GM12878 (cell line): ENCODE data around the gene TUB. TPM values are rescaled to one million over a fixed set of nuclear protein-coding genes. Genes with fewer than 3 reads are reported as not detected.

Experiments used
- ATAC-seq: fragments of 200-7000 bp; cut with Tn5 transposase; 3 replicates; pipeline ENCODE4 v1.9.1; 2020; ENCODE audit warnings: mild to moderate bottlenecking, moderate library complexity
- BruUV-seq: library from RNA; stranded (reverse); fragments of 400-500 nt; replicated peaks from 2 replicates; lab custom pipeline; 2021; lab: Mats Ljungman, UMichigan
- CTCF ChIA-PET: fragments of 300-600 bp; sonication (Branson Sonifier 250); formaldehyde crosslinking; extraction: SDS; loops from one replicate; lab custom pipeline; 2021; ENCODE audit warnings: inconsistent platforms; lab: Yijun Ruan, JAX
- POLR2A ChIA-PET: fragments of 350-600 bp; formaldehyde crosslinking; extraction: SDS; loops from one replicate; lab custom pipeline; 2021; ENCODE audit warnings: inconsistent platforms; lab: Charles Lee
- RAD21 ChIA-PET: fragments of 300-600 bp; sonication (Branson Sonifier 250); formaldehyde crosslinking; loops from one replicate; lab custom pipeline; 2023; ENCODE audit warnings: antibody characterized with exemption; ENCODE audit not compliant: unreplicated experiment; lab: Charles Lee
- SMC1A ChIA-PET: fragments of 300-600 bp; sonication (Branson Sonifier 250); formaldehyde crosslinking; loops from one replicate; lab custom pipeline; 2023; ENCODE audit not compliant: unreplicated experiment, uncharacterized antibody; lab: Charles Lee
- DNase-seq: peaks from one replicate; pipeline ENCODE4 v3.0.0-alpha.2; 2011; ENCODE audit warnings: low read depth, low spot score
- FAIRE-seq: peaks from 3 replicates; lab custom pipeline; 2011; peaks lifted over from hg19 to GRCh38; lab: Jason Lieb, UNC
- H2AFZ ChIP-seq: 2 replicates; pipeline ENCODE4 v1.6.0; 2011; ENCODE audit warnings: low read depth, low read length, control low read depth; ENCODE audit not compliant: control insufficient read depth
- H3K27ac ChIP-seq: 2 replicates; pipeline ENCODE4 v1.5.1; 2011; ENCODE audit warnings: control low read depth; ENCODE audit not compliant: control insufficient read depth, insufficient read depth
- H3K27me3 ChIP-seq, 2 experiments: replicated peaks in 1 of 2; 2 replicates each; pipeline versions ENCODE4 v1.6.0 to v1.6.1; 2011; ENCODE audit warnings: low read length in 1 of 2; ENCODE audit not compliant: control insufficient read depth in 2 of 2, insufficient read depth in 2 of 2
- H3K36me3 ChIP-seq, 2 experiments: 2 replicates each; pipeline ENCODE4 v1.5.1; 2011; ENCODE audit warnings: low read length in 1 of 2; ENCODE audit not compliant: control insufficient read depth in 2 of 2, insufficient read depth in 2 of 2
- H3K4me1 ChIP-seq: 2 replicates; pipeline ENCODE4 v1.6.1; 2011; ENCODE audit warnings: mild to moderate bottlenecking, low read length, moderate library complexity, mixed read lengths; ENCODE audit not compliant: control insufficient read depth, insufficient read depth
- H3K4me2 ChIP-seq: 2 replicates; pipeline ENCODE4 v1.6.0; 2011; ENCODE audit warnings: control low read depth; ENCODE audit not compliant: control insufficient read depth, insufficient read depth
- H3K4me3 ChIP-seq: fragments of 200-600 bp; sonication (generic); 2 replicates; pipeline ENCODE4 v1.5.1; 2016
- H3K79me2 ChIP-seq: 2 replicates; pipeline ENCODE4 v1.6.0; 2011; ENCODE audit warnings: low read length; ENCODE audit not compliant: control insufficient read depth, insufficient read depth
- H3K9ac ChIP-seq: 2 replicates; pipeline ENCODE4 v1.8.0; 2011; ENCODE audit warnings: low read length, control low read depth, mixed read lengths; ENCODE audit not compliant: control insufficient read depth, insufficient read depth
- H3K9me3 ChIP-seq: replicated peaks from 3 replicates; pipeline ENCODE4 v1.5.1; 2011; ENCODE audit warnings: mild to moderate bottlenecking, low read length; ENCODE audit not compliant: control insufficient read depth, insufficient read depth
- H4K20me1 ChIP-seq: 2 replicates; pipeline ENCODE4 v1.6.0; 2011; ENCODE audit not compliant: control insufficient read depth, insufficient read depth
- ASH2L ChIP-seq: fragments of 300-600, 200-600 bp; sonication (generic); IDR thresholded peaks from 2 replicates; pipeline ENCODE4 v1.6.1; 2017; ENCODE audit warnings: low read depth, mild to moderate bottlenecking, borderline replicate concordance
- CBFB ChIP-seq: IDR thresholded peaks from 2 replicates; pipeline ENCODE4 v1.6.1; 2016; ENCODE audit warnings: antibody characterized with exemption, low read depth
- KAT2A ChIP-seq: conservative IDR thresholded peaks from 2 replicates; pipeline ENCODE4 v1.6.1; 2011; ENCODE audit warnings: low read depth, low read length; ENCODE audit not compliant: control insufficient read depth
- NRF1 ChIP-seq: conservative IDR thresholded peaks from 2 replicates; pipeline ENCODE4 v1.6.1; 2011; ENCODE audit warnings: mild to moderate bottlenecking, low read depth, low read length, improper control_type of control experiment
- SIX5 ChIP-seq: IDR thresholded peaks from 2 replicates; pipeline ENCODE4 v1.6.1; 2011; ENCODE audit warnings: mild to moderate bottlenecking, low read depth, low read length, moderate library complexity; ENCODE audit not compliant: severe bottlenecking
- SMAD5 ChIP-seq: IDR thresholded peaks from 2 replicates; pipeline ENCODE4 v1.6.1; 2016; ENCODE audit warnings: antibody characterized with exemption, low read depth
- SPI1 ChIP-seq: IDR thresholded peaks from 2 replicates; pipeline ENCODE4 v1.6.1; 2011; ENCODE audit warnings: low read depth, mild to moderate bottlenecking, low read length, moderate library complexity, borderline replicate concordance; ENCODE audit not compliant: insufficient read depth
- TAF1 ChIP-seq: IDR thresholded peaks from 2 replicates; pipeline ENCODE4 v1.6.1; 2011; ENCODE audit warnings: mild to moderate bottlenecking, low read depth, low read length, borderline replicate concordance
- ZNF274 ChIP-seq: IDR thresholded peaks from one replicate; pipeline ENCODE4 v1.8.0; 2011; ENCODE audit not compliant: insufficient read length, insufficient read depth
- WGBS: methylation state at CpG from one replicate; pipeline ENCODE4 v1.1.6; 2016; ENCODE audit warnings: low lambda C conversion rate; ENCODE audit not compliant: insufficient replicate concordance, insufficient coverage; ENCODE audit errors: missing lambda C conversion rate; 5-methylcytosine and 5-hydroxymethylcytosine counted together
- in situ Hi-C: fragments of 300-500 bp; cut with MboI; formaldehyde crosslinking; loops from 9 replicates; pipeline ENCODE4 v1.14.3; 2018; ENCODE audit warnings: mixed read lengths
- intact Hi-C: fragments of 100-400 bp; cut with micrococcal nuclease; formaldehyde crosslinking; loops from one replicate; pipeline ENCODE4 v1.14.2; 2022; ENCODE audit not compliant: unreplicated experiment
- polyA plus RNA-seq, 11 experiments: library from polyadenylated mRNA; depleted of rRNA in 4 of 11; unstranded in 6 of 11; stranded (reverse) in 5 of 11; fragments of >200 nt; fragmentation: Nextera tagmentation in 4 of 11; fragmentation: Illumina TruSeq in 1 of 11; extraction: Ambion mirVana in 4 of 11; extraction: Trizol in 1 of 11; gene quantifications; 1 replicate in 1 of 11; 2 replicates in 10 of 11; pipeline versions ENCODE4 v1.2.1 to v1.2.3, GENCODE V29; 2011 to 2016; ENCODE audit warnings: inconsistent platforms in 2 of 11, missing spikeins in 2 of 11, low read depth in 1 of 11
- total RNA-seq, 4 experiments: library from RNA; depleted of rRNA in 3 of 4; stranded (reverse); fragments of >200 nt in 3 of 4; fragmentation: Illumina TruSeq in 1 of 4; extraction: Trizol in 1 of 4; gene quantifications; 2 replicates each; pipeline versions ENCODE4 v1.2.1 to v1.2.3, GENCODE V29; 2013 to 2021
- TF ChIP-seq, protein P1 (sequence below): fragments of 450-650 bp; IDR thresholded peaks from 2 replicates; pipeline ENCODE4 v1.6.1; 2016; ENCODE audit warnings: mild to moderate bottlenecking
- TF ChIP-seq, protein P2 (sequence below): IDR thresholded peaks from 2 replicates; pipeline ENCODE4 v1.6.1; 2012; ENCODE audit warnings: mild to moderate bottlenecking, low read depth, low read length
- TF ChIP-seq, protein P3 (sequence below): IDR thresholded peaks from 2 replicates; pipeline ENCODE4 v1.6.1; 2011; ENCODE audit warnings: low read depth, low read length, improper control_type of control experiment, borderline replicate concordance
- TF ChIP-seq, protein P4 (sequence below): IDR thresholded peaks from 2 replicates; pipeline ENCODE4 v1.6.1; 2011; ENCODE audit warnings: borderline replicate concordance, low read depth, mild to moderate bottlenecking, moderate library complexity, mixed read lengths, low read length; ENCODE audit not compliant: insufficient read depth; ENCODE audit errors: extremely low read length
- TF ChIP-seq, protein P5 (sequence below): IDR thresholded peaks from 2 replicates; pipeline ENCODE4 v1.6.1; 2011; ENCODE audit warnings: borderline replicate concordance, low read depth, mild to moderate bottlenecking, moderate library complexity, low read length; ENCODE audit not compliant: insufficient read depth, poor library complexity, severe bottlenecking

The TUB gene
- total and polyA plus RNA-seq, 10 of the 15 experiments (the other 5 are each of a cell fraction or from before 2014, with no cell fraction given), result 0.01 to 0.06 (median 0.03) TPM; not detected in 6

DNA sequence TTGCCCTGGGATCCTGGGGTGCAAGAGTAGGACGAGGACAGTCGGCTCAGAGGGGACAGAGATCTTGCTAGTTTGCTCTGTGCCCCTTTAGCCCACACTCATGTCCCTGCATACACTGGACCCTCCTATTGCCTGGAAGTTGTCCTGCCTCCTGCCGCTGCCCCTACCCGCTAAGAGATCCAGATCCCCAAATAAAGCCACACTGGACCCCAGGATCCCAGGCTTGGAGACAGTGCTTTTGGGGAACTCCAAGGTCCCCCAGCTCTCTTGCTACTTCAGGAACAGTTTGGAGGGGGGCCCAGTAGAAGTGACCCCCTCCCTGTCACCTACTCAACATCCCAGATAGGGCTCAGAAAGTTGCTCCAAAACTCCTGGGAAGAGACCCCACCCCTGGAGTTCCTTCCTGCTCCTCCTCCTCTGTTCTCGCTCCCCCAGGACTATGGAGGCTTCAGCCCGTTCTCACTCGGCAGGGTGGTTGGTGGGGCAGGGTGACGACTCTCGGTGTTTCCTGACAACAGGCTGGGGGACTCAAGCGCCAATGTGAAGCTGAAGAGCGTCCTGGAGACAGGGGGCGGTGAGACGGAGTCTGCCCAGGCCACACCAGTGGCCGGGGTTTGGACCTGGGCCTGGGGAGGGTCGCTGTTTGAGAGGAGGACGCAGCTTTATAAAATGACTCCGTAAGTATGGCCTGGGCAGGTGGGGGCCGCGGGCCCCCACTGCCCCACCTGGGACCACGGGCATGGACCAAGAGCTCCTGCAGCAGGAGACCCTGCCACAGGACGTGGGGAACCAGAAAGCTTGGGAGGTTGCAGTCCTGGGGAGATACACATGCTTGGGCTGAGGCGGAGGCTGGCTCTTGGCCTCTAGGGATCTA, 19.2 kb upstream of the TUB start:
- no peaks in the 10 kb centered on the region for H4K20me1 ChIP-seq
- no peak overlapping the region for H3K4me3 ChIP-seq
- in situ Hi-C loops (no loop called here), intact Hi-C loops (no loop called here)
- H3K36me3 ChIP-seq, result no peaks in the 10 kb centered on the region
- ChIA-PET CTCF (interaction anchor here (1.4 kb wide), 1 partner anchor 38 kb away, joined by 5 read pairs; no protein-coding TSS in a partner anchor), SMC1A (interaction anchor here (1.5 kb wide), 1 partner anchor 37 kb away, joined by 3 read pairs; no protein-coding TSS in a partner anchor), RAD21 (no interaction called here), POLR2A (no interaction called here)
- no TSS peak for BruUV-seq
- H3K4me1 ChIP-seq, result no peaks in the 10 kb centered on the region
- DNase-seq (no peak), FAIRE-seq (no peak), ATAC-seq (no peak)
- no peak overlapping the region for H3K9ac ChIP-seq
- H3K4me2 ChIP-seq, result no peak overlapping the region
- H3K27ac ChIP-seq, result no peak overlapping the region
- H3K79me2 ChIP-seq, result no peaks in the 10 kb centered on the region
- H2AFZ ChIP-seq, result no peak overlapping the region
- peaks cover 0 to 2% of the 10 kb centered on the region in 2 experiments; a peak in 3 of 4 replicates for H3K27me3 ChIP-seq
- no peaks in the 10 kb centered on the region for H3K9me3 ChIP-seq
- 49% methylated on average over 22 of the region's 22 CpGs for WGBS
- no peak for TF ChIP-seq ASH2L
- TF ChIP-seq, protein P1, sequence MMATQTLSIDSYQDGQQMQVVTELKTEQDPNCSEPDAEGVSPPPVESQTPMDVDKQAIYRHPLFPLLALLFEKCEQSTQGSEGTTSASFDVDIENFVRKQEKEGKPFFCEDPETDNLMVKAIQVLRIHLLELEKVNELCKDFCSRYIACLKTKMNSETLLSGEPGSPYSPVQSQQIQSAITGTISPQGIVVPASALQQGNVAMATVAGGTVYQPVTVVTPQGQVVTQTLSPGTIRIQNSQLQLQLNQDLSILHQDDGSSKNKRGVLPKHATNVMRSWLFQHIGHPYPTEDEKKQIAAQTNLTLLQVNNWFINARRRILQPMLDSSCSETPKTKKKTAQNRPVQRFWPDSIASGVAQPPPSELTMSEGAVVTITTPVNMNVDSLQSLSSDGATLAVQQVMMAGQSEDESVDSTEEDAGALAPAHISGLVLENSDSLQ, result no peak
- no peak for TF ChIP-seq KAT2A
- no peak for TF ChIP-seq SIX5
- TF ChIP-seq TAF1, result no peak
- no peak for TF ChIP-seq SMAD5
- TF ChIP-seq NRF1, result no peak
- TF ChIP-seq, protein P2, sequence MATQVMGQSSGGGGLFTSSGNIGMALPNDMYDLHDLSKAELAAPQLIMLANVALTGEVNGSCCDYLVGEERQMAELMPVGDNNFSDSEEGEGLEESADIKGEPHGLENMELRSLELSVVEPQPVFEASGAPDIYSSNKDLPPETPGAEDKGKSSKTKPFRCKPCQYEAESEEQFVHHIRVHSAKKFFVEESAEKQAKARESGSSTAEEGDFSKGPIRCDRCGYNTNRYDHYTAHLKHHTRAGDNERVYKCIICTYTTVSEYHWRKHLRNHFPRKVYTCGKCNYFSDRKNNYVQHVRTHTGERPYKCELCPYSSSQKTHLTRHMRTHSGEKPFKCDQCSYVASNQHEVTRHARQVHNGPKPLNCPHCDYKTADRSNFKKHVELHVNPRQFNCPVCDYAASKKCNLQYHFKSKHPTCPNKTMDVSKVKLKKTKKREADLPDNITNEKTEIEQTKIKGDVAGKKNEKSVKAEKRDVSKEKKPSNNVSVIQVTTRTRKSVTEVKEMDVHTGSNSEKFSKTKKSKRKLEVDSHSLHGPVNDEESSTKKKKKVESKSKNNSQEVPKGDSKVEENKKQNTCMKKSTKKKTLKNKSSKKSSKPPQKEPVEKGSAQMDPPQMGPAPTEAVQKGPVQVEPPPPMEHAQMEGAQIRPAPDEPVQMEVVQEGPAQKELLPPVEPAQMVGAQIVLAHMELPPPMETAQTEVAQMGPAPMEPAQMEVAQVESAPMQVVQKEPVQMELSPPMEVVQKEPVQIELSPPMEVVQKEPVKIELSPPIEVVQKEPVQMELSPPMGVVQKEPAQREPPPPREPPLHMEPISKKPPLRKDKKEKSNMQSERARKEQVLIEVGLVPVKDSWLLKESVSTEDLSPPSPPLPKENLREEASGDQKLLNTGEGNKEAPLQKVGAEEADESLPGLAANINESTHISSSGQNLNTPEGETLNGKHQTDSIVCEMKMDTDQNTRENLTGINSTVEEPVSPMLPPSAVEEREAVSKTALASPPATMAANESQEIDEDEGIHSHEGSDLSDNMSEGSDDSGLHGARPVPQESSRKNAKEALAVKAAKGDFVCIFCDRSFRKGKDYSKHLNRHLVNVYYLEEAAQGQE, result no peak
- no peak for TF ChIP-seq SPI1
- TF ChIP-seq, protein P3, sequence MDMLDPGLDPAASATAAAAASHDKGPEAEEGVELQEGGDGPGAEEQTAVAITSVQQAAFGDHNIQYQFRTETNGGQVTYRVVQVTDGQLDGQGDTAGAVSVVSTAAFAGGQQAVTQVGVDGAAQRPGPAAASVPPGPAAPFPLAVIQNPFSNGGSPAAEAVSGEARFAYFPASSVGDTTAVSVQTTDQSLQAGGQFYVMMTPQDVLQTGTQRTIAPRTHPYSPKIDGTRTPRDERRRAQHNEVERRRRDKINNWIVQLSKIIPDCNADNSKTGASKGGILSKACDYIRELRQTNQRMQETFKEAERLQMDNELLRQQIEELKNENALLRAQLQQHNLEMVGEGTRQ, result no peak
- TF ChIP-seq ZNF274, result no peak
- TF ChIP-seq, protein P4, sequence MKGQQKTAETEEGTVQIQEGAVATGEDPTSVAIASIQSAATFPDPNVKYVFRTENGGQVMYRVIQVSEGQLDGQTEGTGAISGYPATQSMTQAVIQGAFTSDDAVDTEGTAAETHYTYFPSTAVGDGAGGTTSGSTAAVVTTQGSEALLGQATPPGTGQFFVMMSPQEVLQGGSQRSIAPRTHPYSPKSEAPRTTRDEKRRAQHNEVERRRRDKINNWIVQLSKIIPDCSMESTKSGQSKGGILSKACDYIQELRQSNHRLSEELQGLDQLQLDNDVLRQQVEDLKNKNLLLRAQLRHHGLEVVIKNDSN, result no peak
- TF ChIP-seq, protein P5, sequence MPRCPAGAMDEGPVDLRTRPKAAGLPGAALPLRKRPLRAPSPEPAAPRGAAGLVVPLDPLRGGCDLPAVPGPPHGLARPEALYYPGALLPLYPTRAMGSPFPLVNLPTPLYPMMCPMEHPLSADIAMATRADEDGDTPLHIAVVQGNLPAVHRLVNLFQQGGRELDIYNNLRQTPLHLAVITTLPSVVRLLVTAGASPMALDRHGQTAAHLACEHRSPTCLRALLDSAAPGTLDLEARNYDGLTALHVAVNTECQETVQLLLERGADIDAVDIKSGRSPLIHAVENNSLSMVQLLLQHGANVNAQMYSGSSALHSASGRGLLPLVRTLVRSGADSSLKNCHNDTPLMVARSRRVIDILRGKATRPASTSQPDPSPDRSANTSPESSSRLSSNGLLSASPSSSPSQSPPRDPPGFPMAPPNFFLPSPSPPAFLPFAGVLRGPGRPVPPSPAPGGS, result no peak
- no peak for TF ChIP-seq CBFB
